HG02678 (cell line): ENCODE measurements around the gene HIGD1A.

Experiments
- ATAC-seq: cut with Tn5 transposase; IDR thresholded peaks from one replicate; pipeline ENCODE4 v1.9.1; 2021; ENCODE audit warnings: mild to moderate bottlenecking, moderate library complexity; ENCODE audit not compliant: unreplicated experiment

Gene HIGD1A

DNA sequence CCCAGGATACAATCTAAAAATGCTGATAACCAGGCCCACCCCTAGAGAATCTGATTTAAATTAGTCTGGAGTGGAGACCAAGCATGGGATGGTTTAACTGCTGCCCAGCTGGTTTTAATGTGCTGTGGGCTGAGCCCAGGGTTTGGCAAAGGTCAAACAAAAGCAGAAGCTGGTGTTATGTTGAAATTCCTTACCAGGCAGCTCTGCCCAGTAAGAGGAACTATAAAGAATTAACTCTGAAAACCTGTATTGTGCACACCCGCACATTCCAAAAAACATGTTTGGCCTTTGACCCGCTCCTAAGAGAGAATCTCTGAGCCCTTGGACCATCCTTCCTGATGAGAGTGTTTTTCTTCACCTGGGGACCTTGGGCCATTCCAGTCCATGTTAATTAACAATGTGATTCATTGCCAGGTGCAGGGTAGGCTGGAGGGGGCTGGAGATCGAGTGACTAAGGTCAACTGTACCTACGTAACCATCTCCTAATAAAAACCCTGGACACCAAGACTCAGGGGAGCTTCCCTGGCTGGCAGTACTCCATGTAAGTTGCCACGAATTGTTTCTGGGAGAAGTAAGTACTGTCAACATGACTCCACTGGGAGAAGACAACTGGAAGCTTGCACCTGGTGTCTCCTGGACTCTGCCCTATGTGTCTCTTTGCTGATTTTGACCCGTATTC, 42.1 kb downstream of the HIGD1A start:
- ATAC-seq, result no peak

DNA sequence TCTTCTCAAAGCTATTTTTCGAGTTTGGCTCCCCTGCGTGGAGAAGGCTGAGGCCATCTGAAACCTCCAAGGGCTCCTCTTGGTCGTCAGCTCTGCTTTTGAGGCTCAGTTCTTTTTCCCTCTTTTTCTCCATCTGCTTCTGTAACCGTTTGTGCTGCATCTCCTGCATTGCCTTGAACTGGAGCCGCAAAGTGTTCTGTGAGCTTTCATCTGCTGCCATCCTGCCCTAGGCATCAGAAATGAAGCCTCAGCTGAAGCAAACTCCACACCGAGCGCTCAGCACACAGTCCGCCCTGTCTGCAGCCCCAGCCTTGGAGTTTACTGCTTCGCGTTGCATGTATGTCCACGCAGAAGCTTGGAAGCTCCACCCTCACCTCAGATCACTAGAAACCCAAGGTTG, 46.2 kb downstream of the HIGD1A start:
- no peak for ATAC-seq

GRCh38 chr3:42756681-42757213, 47.5 kb downstream of the HIGD1A start:
- ATAC-seq, result no peak

DNA sequence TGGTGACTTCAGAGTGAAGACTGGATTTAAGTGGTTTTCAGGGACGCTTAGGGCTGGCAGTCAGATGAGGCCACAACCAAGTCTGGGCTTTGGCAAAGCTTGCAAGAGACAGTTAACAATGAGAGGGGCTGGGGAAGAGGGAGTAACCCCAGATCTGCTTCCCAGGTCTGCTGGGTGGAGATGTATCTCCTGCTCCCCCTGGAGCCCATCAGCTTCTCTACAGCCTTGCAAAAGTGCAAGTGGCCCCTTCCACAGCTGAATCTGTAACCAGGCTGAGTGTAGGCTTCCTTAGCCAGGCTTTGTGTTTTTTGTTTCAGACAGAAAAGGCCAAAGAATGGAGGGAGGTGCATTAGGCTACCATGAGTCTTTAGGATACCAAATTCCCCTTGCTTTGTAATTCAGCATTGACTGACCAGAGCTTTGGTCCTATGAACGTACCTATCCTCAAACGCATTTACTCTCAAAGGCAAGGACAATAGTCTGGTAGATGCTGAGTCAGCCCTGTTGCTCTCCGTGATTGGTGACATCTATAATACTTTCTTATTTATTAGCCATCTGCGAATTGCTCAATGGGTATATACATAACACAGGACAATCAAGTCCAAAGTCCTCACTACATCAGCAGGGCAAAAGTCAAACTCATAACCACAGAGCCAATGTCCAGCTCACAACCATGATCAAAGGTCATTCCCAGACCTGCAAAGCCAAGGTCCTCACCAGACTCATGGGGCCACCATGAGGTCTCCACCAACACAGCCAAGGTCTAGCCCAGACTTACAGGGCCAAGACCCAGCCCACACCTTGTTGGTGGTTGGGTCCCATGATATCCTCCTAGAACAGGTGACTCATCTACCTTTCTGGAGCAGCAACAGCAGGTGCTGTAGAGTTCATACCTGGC, 48.4 kb downstream of the HIGD1A start:
- ATAC-seq, result no peak

GRCh38 chr3:42753757-42754156, 50.5 kb downstream of the HIGD1A start:
- no peak for ATAC-seq

GRCh38 chr3:42752961-42753360, 51.3 kb downstream of the HIGD1A start:
- no peak for ATAC-seq

GRCh38 chr3:42752441-42752840, 51.8 kb downstream of the HIGD1A start:
- no peak for ATAC-seq

GRCh38 chr3:42751609-42752008, 52.7 kb downstream of the HIGD1A start:
- ATAC-seq, result no peak

- ATAC-seq, result no peak
These were observed 53.5 kb downstream of the HIGD1A start for GRCh38 chr3:42750834-42751233.

GRCh38 chr3:42749753-42750231, 54.5 kb downstream of the HIGD1A start:
- no peak for ATAC-seq

GRCh38 chr3:42749025-42749752, 55.1 kb downstream of the HIGD1A start:
- no peak for ATAC-seq

GRCh38 chr3:42747581-42747980, 56.7 kb downstream of the HIGD1A start:
- ATAC-seq, result no peak

- no peak for ATAC-seq
These were observed 57.5 kb downstream of the HIGD1A start for GRCh38 chr3:42746455-42747450.

DNA sequence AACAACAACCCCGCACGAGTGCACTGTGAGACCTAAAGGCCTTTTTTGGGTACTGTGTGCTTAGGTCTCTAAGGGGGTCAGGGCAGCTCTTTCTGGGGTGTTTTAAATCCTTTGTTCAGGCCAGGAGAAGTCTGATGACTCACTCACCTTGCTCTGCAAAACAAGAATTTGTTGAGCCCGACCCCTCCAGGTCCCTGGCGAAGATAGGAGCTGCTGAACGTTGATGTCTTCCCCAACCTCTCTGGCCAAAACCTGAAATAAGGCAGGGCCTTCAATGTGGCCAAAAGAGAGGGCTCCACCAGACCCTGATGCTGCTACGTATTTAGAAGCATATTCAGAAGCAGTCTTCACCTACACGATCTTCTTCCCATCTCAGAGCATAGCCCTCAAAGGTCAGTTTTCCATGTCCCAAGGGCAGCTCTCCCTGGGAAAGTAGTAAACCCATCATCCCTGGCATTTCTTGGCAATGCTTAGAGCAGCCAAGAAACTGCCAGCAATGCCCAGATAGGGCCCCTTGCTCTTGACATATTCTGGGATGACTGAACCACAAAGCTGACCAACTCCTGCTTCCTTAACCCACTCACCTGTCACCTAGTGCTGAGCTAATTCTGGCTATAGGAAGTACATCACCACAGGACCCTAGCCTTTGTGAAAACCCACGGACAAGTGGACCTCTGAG, 58.4 kb downstream of the HIGD1A start:
- ATAC-seq, result no peak

DNA sequence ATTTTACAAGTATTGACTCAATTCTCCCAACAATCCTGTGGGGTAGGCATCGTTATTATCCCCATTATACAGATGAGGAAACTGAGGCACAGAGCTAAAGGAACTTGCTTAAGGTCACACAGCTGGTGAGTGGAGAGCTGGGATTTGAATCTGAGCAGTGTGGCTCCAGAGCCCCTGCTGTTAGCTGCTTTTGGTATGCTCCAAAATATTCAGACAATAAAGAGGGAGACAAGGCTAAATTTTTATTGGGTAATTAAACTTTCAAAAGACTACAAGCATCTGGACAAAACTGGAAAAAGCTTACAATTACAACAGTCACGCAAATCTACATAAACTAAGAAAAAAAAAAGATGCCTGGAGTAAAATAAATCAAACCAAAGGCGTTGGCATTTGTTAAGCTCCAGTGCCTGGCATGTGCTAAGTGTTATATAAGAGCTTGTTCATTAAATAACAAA, 59.0 kb downstream of the HIGD1A start:
- ATAC-seq, result no peak

DNA sequence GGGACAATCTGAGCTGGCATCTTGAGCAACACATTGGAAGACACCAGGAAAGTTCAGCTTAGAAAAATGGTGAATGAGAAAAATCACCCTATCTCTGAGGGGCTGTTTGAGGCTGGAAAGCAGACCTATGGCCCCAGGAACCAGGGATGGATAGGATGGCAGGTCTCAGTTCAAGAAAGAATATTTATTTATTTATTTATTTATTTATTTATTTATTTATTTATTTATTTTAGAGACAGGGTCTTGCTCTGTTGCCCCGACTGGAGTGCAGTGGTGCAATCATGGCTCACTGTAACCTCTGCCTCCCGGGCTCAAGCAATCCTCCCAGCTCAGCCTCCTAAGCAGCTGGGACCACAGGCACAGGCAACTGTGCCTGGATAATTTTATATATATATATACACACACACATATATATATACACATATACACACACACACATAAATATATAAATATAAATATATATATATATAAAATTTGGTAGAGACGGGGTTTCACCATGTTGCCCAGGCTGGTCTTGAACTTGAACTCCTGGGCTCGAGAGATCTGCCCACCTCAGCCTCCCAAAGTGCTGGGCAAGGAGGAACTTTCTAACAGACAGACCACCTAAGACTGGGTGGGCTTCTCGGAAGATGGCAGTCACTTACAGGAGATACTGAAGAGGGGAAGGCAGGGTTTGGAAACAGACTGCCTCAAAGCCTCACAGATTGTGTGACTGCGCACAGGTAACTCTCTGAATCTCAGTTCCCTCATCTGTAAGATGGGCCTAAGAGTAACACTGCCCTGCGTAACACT, 60.9 kb downstream of the HIGD1A start:
- no peak for ATAC-seq

DNA sequence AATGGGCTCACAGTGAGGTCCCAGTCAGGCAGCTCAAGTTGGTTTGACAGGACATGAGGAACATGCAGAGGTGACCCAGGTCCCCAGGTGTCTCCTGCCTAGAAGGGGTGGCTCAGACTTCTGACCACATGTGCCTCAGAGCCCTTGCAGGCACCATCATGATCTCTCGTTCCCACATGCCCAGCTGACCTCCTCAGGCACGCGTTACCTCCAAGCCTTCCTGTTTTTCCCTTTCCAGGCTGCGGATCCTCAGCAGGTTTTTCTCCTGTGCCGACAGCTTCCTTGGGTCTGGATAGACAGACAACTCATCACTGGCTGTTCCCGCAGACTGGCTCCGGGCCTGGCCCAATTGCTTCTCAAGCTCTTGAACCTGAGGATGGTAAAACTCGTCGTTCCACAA, 61.6 kb downstream of the HIGD1A start:
- no peak for ATAC-seq

- ATAC-seq, result no peak
These were observed 62.0 kb downstream of the HIGD1A start for GRCh38 chr3:42742259-42742658.

GRCh38 chr3:42741796-42742195, 62.5 kb downstream of the HIGD1A start:
- ATAC-seq, result no peak
